MM.1S (cell line): Measurements from ENCODE around the gene COP1.

Experiments used
- DNase-seq: peaks from one replicate; pipeline ENCODE4 v3.0.0-alpha.2; 2015
- H2AFZ ChIP-seq: fragments of 300-600 bp; sonication (generic); 2 replicates; pipeline ENCODE4 v1.6.0; 2016; ENCODE audit warnings: antibody characterized with exemption, low read length
- H3F3A ChIP-seq: fragments of 300-600 bp; sonication (generic); 2 replicates; pipeline ENCODE4 v1.6.1; 2016; ENCODE audit warnings: mild to moderate bottlenecking, antibody characterized with exemption, low read length, moderate library complexity, mixed read lengths; ENCODE audit not compliant: insufficient read depth
- H3K27ac ChIP-seq: fragments of 300-600 bp; sonication (generic); 2 replicates; pipeline ENCODE4 v1.5.1; 2016; ENCODE audit warnings: mild to moderate bottlenecking, low read length
- H3K27me3 ChIP-seq: fragments of 300-600 bp; sonication (generic); replicated peaks from 2 replicates; pipeline ENCODE4 v1.6.0; 2016; ENCODE audit warnings: low read length; ENCODE audit not compliant: insufficient read depth
- H3K36me3 ChIP-seq: fragments of 300-600 bp; sonication (generic); replicated peaks from 2 replicates; pipeline ENCODE4 v1.6.1; 2016; ENCODE audit warnings: mild to moderate bottlenecking, low read length, mixed read lengths; ENCODE audit not compliant: insufficient read depth
- H3K4me1 ChIP-seq: fragments of 300-600 bp; sonication (generic); 2 replicates; pipeline ENCODE4 v1.6.1; 2016; ENCODE audit warnings: low read length, mixed read lengths
- H3K4me2 ChIP-seq: fragments of 300-600 bp; sonication (generic); 2 replicates; pipeline ENCODE4 v1.6.0; 2016; ENCODE audit warnings: low read depth, low read length
- H3K4me3 ChIP-seq: fragments of 300-600 bp; sonication (generic); 2 replicates; pipeline ENCODE4 v1.5.1; 2016; ENCODE audit warnings: low read length, mixed read lengths
- H3K79me2 ChIP-seq: fragments of 300-600 bp; sonication (generic); 2 replicates; pipeline ENCODE4 v1.6.1; 2016; ENCODE audit warnings: mixed run types, low read length, mixed read lengths
- H3K9ac ChIP-seq: fragments of 300-600 bp; sonication (generic); 2 replicates; pipeline ENCODE4 v1.6.1; 2016; ENCODE audit warnings: low read length, mixed read lengths
- H3K9me2 ChIP-seq: fragments of 300-600 bp; sonication (generic); replicated peaks from 2 replicates; pipeline ENCODE4 v1.6.1; 2016; ENCODE audit warnings: mild to moderate bottlenecking, low read length, mixed read lengths; ENCODE audit not compliant: insufficient read depth
- H3K9me3 ChIP-seq: fragments of 300-600 bp; sonication (generic); replicated peaks from 2 replicates; pipeline ENCODE4 v1.6.1; 2016; ENCODE audit warnings: mild to moderate bottlenecking, low read length, mixed read lengths; ENCODE audit not compliant: insufficient read depth
- H4K20me1 ChIP-seq: fragments of 300-600 bp; sonication (generic); 2 replicates; pipeline ENCODE4 v1.6.1; 2016; ENCODE audit warnings: mild to moderate bottlenecking, low read length, moderate library complexity, mixed read lengths; ENCODE audit not compliant: insufficient read depth
- CTCF ChIP-seq: fragments of 300-600 bp; sonication (generic); IDR thresholded peaks from 2 replicates; pipeline ENCODE4 v1.5.1; 2016; ENCODE audit warnings: antibody characterized with exemption, low read length, mixed read lengths
- EZH2 ChIP-seq: fragments of 300-600 bp; sonication (generic); optimal IDR thresholded peaks from 2 replicates; pipeline ENCODE3; 2017; ENCODE audit warnings: low read depth, mild to moderate bottlenecking, antibody characterized with exemption, low read length, mixed read lengths
- EZH2phosphoT487 ChIP-seq: fragments of 300-600 bp; sonication (generic); IDR thresholded peaks from 2 replicates; pipeline ENCODE4 v1.6.1; 2018; ENCODE audit warnings: antibody characterized with exemption, low read length

The COP1 gene

GRCh38 chr1:176203735-176204134 lies 3.4 kb downstream of the COP1 start:
- H3K36me3 ChIP-seq, result no peaks in the 10 kb centered on the region
- no peak overlapping the region for H2AFZ ChIP-seq
- H3K4me3 ChIP-seq, result no peak overlapping the region
- no peaks in the 10 kb centered on the region for H3K9me3 ChIP-seq
- H3K9me2 ChIP-seq, result no peaks in the 10 kb centered on the region
- H3K27ac ChIP-seq, result no peak overlapping the region
- H3K79me2 ChIP-seq, result peaks cover 82% of the 10 kb centered on the region
- H4K20me1 ChIP-seq, result peaks cover 10% of the 10 kb centered on the region
- H3F3A ChIP-seq, result peaks cover 26% of the 10 kb centered on the region
- no peaks in the 10 kb centered on the region for H3K27me3 ChIP-seq
- peaks cover 12% of the 10 kb centered on the region for H3K4me1 ChIP-seq
- H3K4me2 ChIP-seq, result no peak overlapping the region
- DNase-seq, result no peak
- H3K9ac ChIP-seq, result no peak overlapping the region
- TF ChIP-seq EZH2 (no peak), EZH2phosphoT487 (no peak), CTCF (no peak)

GRCh38 chr1:176201568-176201967 lies 5.5 kb downstream of the COP1 start:
- no peak overlapping the region for H3K9ac ChIP-seq
- peaks cover 7% of the 10 kb centered on the region for H3F3A ChIP-seq
- H3K4me2 ChIP-seq, result no peak overlapping the region
- TF ChIP-seq EZH2, result no peak
- no peak for TF ChIP-seq EZH2phosphoT487
- TF ChIP-seq CTCF, result no peak
- DNase-seq, result no peak
- H3K36me3 ChIP-seq, result no peaks in the 10 kb centered on the region
- H3K9me3 ChIP-seq, result no peaks in the 10 kb centered on the region
- peaks cover 12% of the 10 kb centered on the region for H3K4me1 ChIP-seq
- H2AFZ ChIP-seq, result no peak overlapping the region
- H3K27me3 ChIP-seq, result no peaks in the 10 kb centered on the region
- H3K4me3 ChIP-seq, result no peak overlapping the region
- H4K20me1 ChIP-seq, result peaks cover 10% of the 10 kb centered on the region
- H3K9me2 ChIP-seq, result no peaks in the 10 kb centered on the region
- peaks cover 100% of the 10 kb centered on the region for H3K79me2 ChIP-seq
- no peak overlapping the region for H3K27ac ChIP-seq

GRCh38 chr1:176199707-176200106 lies 7.4 kb downstream of the COP1 start:
- Histone ChIP-seq H3K4me1 (peaks cover 2% of the 10 kb centered on the region; the same call in 1 of the 2 replicates), H3F3A (no peaks in the 10 kb centered on the region)

More at GRCh38 chr1:176199707-176200106, 7.4 kb downstream of the COP1 start:
- Histone ChIP-seq H3K36me3 (no peaks in the 10 kb centered on the region), H3K27ac (no peak overlapping the region), H2AFZ (no peak overlapping the region), H3K9ac (no peak overlapping the region), H3K4me2 (no peak overlapping the region), H4K20me1 (peaks cover 15% of the 10 kb centered on the region), H3K4me3 (no peak overlapping the region), H3K9me3 (no peaks in the 10 kb centered on the region), H3K27me3 (no peaks in the 10 kb centered on the region), H3K9me2 (no peaks in the 10 kb centered on the region), H3K79me2 (peaks cover 100% of the 10 kb centered on the region)
- no peak for TF ChIP-seq EZH2phosphoT487
- no peak for TF ChIP-seq EZH2
- TF ChIP-seq CTCF, result no peak
- DNase-seq, result no peak
